GM12864 (cell line): Measurements from ENCODE around the gene CGAS.
"Not testable (repeated sequence)": the region's sequence is repeated elsewhere in the genome, so short reads cannot be mapped to it uniquely, and the experiment has no call there.

Experiments used
- DNase-seq: peaks from one replicate; pipeline ENCODE4 v3.0.0-alpha.2; 2011; ENCODE audit warnings: low read depth
- H3K4me3 ChIP-seq: 2 replicates; pipeline ENCODE4 v1.5.1; 2011; ENCODE audit warnings: mild to moderate bottlenecking, low read depth, low read length, control low read depth
- TF ChIP-seq, protein P1 (sequence below): IDR thresholded peaks from 2 replicates; pipeline ENCODE4 v1.5.1; 2011; ENCODE audit warnings: low read depth, mild to moderate bottlenecking, moderate library complexity, low read length, control low read depth, inconsistent platforms; ENCODE audit errors: missing control alignments

Gene CGAS

DNA sequence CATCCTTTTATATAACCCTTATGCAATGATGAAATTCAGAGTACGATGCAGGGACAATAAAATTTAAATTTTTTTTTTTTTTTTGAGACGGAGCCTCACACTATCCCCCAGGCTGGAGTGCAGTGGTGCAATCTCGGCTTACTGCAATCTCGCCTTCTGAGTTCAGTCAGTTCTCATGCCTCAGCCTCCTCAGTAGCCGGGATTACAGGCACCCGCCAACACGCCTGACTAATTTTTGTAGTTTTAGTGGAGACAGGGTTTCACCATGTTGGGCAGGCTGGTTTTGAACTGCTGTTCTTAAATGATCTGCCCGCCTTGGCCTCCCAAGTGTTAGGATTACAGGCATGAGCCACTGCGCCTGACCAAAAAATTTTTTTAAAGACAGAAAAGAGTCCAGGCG, 24.6 kb upstream of the CGAS start:
- H3K4me3 ChIP-seq, result no peak overlapping the region
- DNase-seq, result no peak
- TF ChIP-seq, protein P1, sequence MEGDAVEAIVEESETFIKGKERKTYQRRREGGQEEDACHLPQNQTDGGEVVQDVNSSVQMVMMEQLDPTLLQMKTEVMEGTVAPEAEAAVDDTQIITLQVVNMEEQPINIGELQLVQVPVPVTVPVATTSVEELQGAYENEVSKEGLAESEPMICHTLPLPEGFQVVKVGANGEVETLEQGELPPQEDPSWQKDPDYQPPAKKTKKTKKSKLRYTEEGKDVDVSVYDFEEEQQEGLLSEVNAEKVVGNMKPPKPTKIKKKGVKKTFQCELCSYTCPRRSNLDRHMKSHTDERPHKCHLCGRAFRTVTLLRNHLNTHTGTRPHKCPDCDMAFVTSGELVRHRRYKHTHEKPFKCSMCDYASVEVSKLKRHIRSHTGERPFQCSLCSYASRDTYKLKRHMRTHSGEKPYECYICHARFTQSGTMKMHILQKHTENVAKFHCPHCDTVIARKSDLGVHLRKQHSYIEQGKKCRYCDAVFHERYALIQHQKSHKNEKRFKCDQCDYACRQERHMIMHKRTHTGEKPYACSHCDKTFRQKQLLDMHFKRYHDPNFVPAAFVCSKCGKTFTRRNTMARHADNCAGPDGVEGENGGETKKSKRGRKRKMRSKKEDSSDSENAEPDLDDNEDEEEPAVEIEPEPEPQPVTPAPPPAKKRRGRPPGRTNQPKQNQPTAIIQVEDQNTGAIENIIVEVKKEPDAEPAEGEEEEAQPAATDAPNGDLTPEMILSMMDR, result no peak

DNA sequence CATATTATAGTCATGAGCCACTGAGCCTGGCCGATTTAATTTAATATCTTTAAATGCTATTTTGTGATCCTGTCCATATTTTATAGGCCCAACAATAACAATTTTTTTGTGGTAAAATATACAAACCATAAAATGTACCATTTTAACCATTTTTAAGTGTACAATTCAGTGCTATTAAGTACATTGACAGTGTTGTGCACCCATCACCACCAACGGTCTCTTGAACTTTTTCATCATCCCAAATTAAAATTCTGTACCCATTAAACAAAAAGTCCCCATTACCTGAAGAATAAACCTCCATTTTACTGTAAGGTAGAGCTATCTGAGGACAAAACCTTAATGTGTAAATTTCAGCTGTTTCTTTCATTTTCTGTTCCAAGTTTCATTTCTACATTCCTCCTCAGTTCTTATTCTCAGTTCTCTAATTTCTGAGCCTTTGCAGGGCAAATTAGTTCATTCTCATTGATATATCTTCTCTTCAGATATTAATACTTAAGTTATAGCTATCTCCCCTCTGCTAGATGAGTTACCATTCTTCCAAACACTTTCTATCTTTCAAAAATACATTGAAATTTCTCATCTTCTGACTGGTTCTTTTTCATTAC, 19.7 kb upstream of the CGAS start:
- H3K4me3 ChIP-seq, result no peak overlapping the region; the same call in 1 of the 2 replicates
- TF ChIP-seq, protein P1, result no peak
- peak; percentile 58 for DNase-seq

DNA sequence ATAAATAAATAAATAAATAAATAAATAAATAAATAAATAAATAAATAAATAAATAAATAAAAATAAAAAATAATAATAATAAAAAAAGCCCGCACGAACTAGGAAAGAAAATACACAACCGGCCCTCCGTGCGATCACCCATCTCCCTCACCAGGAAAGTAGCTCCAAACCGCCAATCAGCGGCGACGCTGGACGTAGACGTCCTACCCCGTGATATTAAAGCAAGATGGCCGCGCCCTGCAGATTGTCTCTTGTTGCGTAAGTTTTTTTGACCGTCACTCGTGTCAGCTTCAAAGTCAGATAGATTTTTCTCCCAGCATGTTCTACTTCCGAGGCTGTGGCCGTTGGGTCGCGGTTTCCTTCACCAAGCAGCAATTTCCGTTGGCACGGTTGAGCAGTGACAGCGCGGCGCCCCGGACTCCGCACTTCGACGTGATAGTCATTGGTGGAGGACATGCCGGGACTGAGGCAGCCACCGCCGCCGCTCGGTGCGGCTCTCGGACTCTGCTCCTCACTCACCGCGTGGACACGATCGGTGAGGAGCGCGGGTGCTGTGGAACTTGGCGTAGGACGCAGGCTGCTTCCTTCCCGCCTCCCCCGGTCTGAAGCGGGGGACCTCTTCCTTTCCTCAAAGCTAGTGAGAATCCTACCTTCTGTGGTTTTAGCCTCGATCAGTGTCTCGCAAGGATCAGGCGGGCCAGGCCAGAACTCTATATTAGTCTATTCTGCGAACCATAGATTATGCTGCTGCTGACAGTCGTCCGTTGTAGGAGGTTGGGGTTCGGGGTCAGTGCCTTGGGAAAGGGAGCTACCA, 9.6 kb upstream of the CGAS start, which contains the start of gene MTO1:
Gene MTO1 (plus strand): TSS at position 201 of the 814 bp plus-strand sequence. CDS start 118 bp downstream, at position 319.
- H3K4me3 ChIP-seq, result peak within 1 kb of the TSS; percentile 88
- peak; percentile 82 for DNase-seq
- TF ChIP-seq, protein P1, result no peak

DNA sequence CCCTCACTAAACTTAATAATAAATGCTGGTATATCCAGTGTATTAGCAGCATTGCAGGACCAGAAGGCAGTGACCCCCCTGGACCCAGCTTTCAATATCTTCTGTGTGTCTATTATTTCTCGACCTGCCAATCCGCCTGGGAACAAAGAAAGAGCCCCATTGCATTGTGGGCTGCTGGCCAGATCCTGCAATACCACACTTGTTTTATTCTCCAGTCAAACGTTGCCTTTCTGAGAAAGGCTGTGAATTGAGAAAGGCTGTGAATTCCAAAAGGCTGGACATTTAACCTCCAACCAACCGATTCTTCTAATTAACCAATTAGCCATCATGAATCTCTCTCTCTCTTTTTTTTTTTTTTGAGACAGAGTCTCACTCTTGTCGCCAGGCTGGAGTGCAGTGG, 8.0 kb upstream of the CGAS start:
- DNase-seq, result no peak
- TF ChIP-seq, protein P1, result no peak
- H3K4me3 ChIP-seq, result no peak overlapping the region

DNA sequence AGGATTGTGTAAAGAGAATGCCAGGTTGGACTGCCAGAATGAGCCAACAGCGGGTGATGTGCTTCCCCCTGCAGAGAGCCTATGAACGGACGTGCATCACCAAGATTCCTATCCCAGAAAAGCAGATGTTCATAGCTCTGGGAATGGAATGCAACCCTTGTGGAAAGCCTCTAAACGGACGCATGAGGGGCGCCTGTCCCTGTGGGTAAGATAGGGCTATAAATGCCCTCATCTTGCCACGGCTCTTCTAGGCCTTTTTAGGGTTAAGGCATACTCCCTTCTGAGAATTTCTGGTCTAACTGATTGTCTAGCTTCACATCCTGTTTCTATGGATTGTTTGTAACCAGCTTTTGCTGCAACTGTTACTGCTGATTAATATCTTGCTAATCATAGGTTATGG, 7.4 kb upstream of the CGAS start:
- not testable (repeated sequence) for H3K4me3 ChIP-seq, DNase-seq

DNA sequence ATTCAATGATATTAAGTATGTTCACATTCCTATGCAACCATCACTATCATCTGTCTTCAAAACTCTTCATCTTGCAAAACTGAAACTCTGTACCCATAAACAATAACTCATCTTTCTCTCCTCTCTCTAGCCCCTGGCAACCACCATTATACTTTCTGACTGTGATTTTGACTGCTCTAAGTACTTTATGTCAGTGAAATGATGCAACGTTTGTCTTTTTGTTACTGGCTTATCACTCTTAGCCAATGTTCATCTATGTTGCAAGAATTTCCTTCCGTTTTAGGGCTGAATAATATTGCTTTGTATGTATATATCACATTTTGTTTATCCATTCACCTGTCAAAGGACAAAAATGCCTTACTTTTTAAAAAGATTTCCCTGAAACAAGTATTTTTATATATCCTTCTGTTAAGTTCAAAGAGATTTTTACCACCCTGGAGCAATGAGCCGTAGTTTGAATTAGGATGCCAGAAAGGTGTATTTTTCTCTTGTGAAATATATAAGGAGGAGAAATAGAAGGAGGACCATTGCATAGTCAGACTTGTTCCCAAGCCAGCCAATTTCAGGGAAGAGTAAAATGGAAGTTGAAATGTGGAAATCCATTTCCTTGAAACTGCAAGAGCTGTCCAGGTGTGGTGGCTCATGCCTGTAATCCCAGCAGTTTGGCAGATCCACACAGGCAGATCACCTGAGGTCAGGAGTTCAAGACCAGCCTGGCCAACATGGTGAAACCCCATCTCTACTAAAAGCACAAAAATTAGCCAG, 4.0 kb upstream of the CGAS start:
- TF ChIP-seq, protein P1, result no peak
- no peak overlapping the region for H3K4me3 ChIP-seq
- no peak for DNase-seq
